SK-N-SH (cell line): Measurements from ENCODE around the gene ABR. TPM values are rescaled to one million over a fixed set of nuclear protein-coding genes. Genes with fewer than 3 reads are reported as not detected.
"Not testable (repeated sequence)": the region's sequence is repeated elsewhere in the genome, so short reads cannot be mapped to it uniquely, and the experiment has no call there.

Experiments
- CTCF ChIA-PET: fragments of 300-600, 350-600 bp; formaldehyde crosslinking; extraction: SDS; loops from one replicate; lab custom pipeline; 2021; lab: Yijun Ruan, JAX
- POLR2A ChIA-PET: fragments of 350-600 bp; sonication (Branson Sonifier 250); formaldehyde crosslinking; extraction: SDS; loops from one replicate; lab custom pipeline; 2020; ENCODE audit warnings: antibody characterized with exemption, inconsistent platforms; lab: Yijun Ruan, JAX
- DNase-seq: peaks from one replicate; pipeline ENCODE4 v3.0.0; 2012
- H2AFZ ChIP-seq: fragments of 200-600 bp; sonication (generic); 2 replicates; pipeline ENCODE4 v1.8.1; 2016; ENCODE audit warnings: antibody characterized with exemption, mild to moderate bottlenecking, low read depth
- H3F3A ChIP-seq: fragments of 200-600 bp; sonication (generic); replicated peaks from 2 replicates; pipeline ENCODE3; 2016; ENCODE audit warnings: antibody characterized with exemption, mild to moderate bottlenecking; ENCODE audit not compliant: insufficient read depth
- H3K27ac ChIP-seq, 2 experiments: fragments of 200-500 bp in 1 of 2; fragments of 200-600 bp in 1 of 2; sonication (Bioruptor generic) in 1 of 2; sonication (generic), shearing (Covaris generic) in 1 of 2; 2 replicates each; pipeline versions ENCODE4 v1.5.1 to v1.6.1; 2014 to 2016; ENCODE audit warnings: low read depth in 2 of 2, inconsistent platforms in 1 of 2, low read length in 1 of 2, mild to moderate bottlenecking in 1 of 2, mixed read lengths in 1 of 2
- H3K27me3 ChIP-seq: fragments of 200-600 bp; sonication (generic), shearing (Covaris generic); 2 replicates; pipeline ENCODE4 v1.6.1; 2016; ENCODE audit warnings: mixed run types; ENCODE audit not compliant: insufficient read depth
- H3K36me3 ChIP-seq, 2 experiments: fragments of 200-500 bp in 1 of 2; fragments of 200-600 bp in 1 of 2; sonication (Bioruptor generic) in 1 of 2; sonication (generic) in 1 of 2; replicated peaks in 1 of 2; 2 replicates each; pipeline versions ENCODE3 to v1.5.1; 2014 to 2016; ENCODE audit warnings: low read length in 1 of 2, mild to moderate bottlenecking in 1 of 2; ENCODE audit not compliant: insufficient read depth in 2 of 2, control insufficient read depth in 1 of 2
- H3K4me1 ChIP-seq, 2 experiments: fragments of 200-500 bp in 1 of 2; fragments of 200-600 bp in 1 of 2; sonication (Bioruptor generic) in 1 of 2; sonication (generic), shearing (Covaris generic) in 1 of 2; 2 replicates each; pipeline versions ENCODE4 v1.5.1 to v1.6.1; 2014 to 2016; ENCODE audit warnings: low read depth in 1 of 2, low read length in 1 of 2, mixed run types in 1 of 2; ENCODE audit not compliant: insufficient read depth in 2 of 2, control insufficient read depth in 1 of 2
- H3K4me2 ChIP-seq: fragments of 200-600 bp; sonication (generic), shearing (Covaris generic); 2 replicates; pipeline ENCODE4 v1.6.1; 2017; ENCODE audit warnings: mixed run types
- H3K4me3 ChIP-seq, 2 experiments: fragments of 200-500 bp in 1 of 2; fragments of 200-600 bp in 1 of 2; sonication (Bioruptor generic) in 1 of 2; sonication (generic), shearing (Covaris generic) in 1 of 2; 2 replicates each; pipeline versions ENCODE4 v1.5.1 to v1.8.1; 2014 to 2016; ENCODE audit warnings: low read depth in 2 of 2, inconsistent platforms in 1 of 2, low read length in 1 of 2, mild to moderate bottlenecking in 1 of 2, mixed read lengths in 1 of 2, moderate library complexity in 1 of 2
- H3K79me2 ChIP-seq: fragments of 200-600 bp; sonication (generic); 2 replicates; pipeline ENCODE4 v1.8.1; 2017; ENCODE audit warnings: mild to moderate bottlenecking; ENCODE audit not compliant: insufficient read depth
- H3K9ac ChIP-seq: fragments of 200-600 bp; sonication (generic); 2 replicates; pipeline ENCODE4 v1.6.1; 2017; ENCODE audit warnings: mixed run types
- H3K9me2 ChIP-seq: fragments of 200-600 bp; sonication (generic); 2 replicates; pipeline ENCODE4 v1.6.1; 2017; ENCODE audit warnings: mixed run types
- H3K9me3 ChIP-seq: fragments of 200-600 bp; sonication (generic); 2 replicates; pipeline ENCODE4 v1.6.1; 2017; ENCODE audit warnings: mixed run types, mild to moderate bottlenecking, moderate library complexity
- H4K20me1 ChIP-seq: fragments of 200-600 bp; sonication (generic); 2 replicates; pipeline ENCODE4 v1.6.1; 2017; ENCODE audit warnings: mild to moderate bottlenecking, mixed run types; ENCODE audit not compliant: insufficient read depth
- FOSL2 ChIP-seq: IDR thresholded peaks from 2 replicates; pipeline ENCODE4 v1.4.0; 2012; ENCODE audit warnings: low read depth, mild to moderate bottlenecking, moderate library complexity, borderline replicate concordance
- FOXM1 ChIP-seq: IDR thresholded peaks from 2 replicates; pipeline ENCODE4 v1.4.0; 2012; ENCODE audit warnings: low read depth, mild to moderate bottlenecking
- JUND ChIP-seq: IDR thresholded peaks from 2 replicates; pipeline ENCODE4 v1.4.0; 2012
- MAX ChIP-seq: IDR thresholded peaks from 2 replicates; pipeline ENCODE4 v1.4.0; 2012; ENCODE audit warnings: low read depth
- MEF2A ChIP-seq: IDR thresholded peaks from 2 replicates; pipeline ENCODE4 v1.4.0; 2012; ENCODE audit warnings: low read depth, borderline replicate concordance
- MXI1 ChIP-seq: IDR thresholded peaks from 2 replicates; pipeline ENCODE4 v1.6.1; 2012; ENCODE audit warnings: mild to moderate bottlenecking, low read depth, low read length, improper control_type of control experiment
- NRF1 ChIP-seq: IDR thresholded peaks from 2 replicates; pipeline ENCODE4 v1.6.1; 2012; ENCODE audit warnings: low read depth, mild to moderate bottlenecking, low read length
- POLR2AphosphoS5 ChIP-seq: IDR thresholded peaks from 2 replicates; pipeline ENCODE4 v1.6.1; 2012; ENCODE audit warnings: low read depth, low read length
- RCOR1 ChIP-seq: fragments of 150-350 bp; IDR thresholded peaks from 2 replicates; pipeline ENCODE4 v1.6.1; 2017; ENCODE audit warnings: antibody characterized with exemption, low read length
- REST ChIP-seq: IDR thresholded peaks from 2 replicates; pipeline ENCODE4 v1.6.1; 2012; ENCODE audit warnings: mild to moderate bottlenecking, low read depth, low read length, moderate library complexity
- SIN3A ChIP-seq: IDR thresholded peaks from 2 replicates; pipeline ENCODE4 v1.6.1; 2012; ENCODE audit warnings: low read depth, mild to moderate bottlenecking, low read length, moderate library complexity, borderline replicate concordance
- TAF1 ChIP-seq: IDR thresholded peaks from 2 replicates; pipeline ENCODE4 v1.6.1; 2012; ENCODE audit warnings: low read depth, mild to moderate bottlenecking, low read length, moderate library complexity, borderline replicate concordance
- TEAD4 ChIP-seq: IDR thresholded peaks from 2 replicates; pipeline ENCODE4 v1.4.0; 2012; ENCODE audit warnings: mild to moderate bottlenecking, borderline replicate concordance; ENCODE audit not compliant: insufficient read depth
- YY1 ChIP-seq: IDR thresholded peaks from 2 replicates; pipeline ENCODE4 v1.4.0; 2012; ENCODE audit warnings: low read depth, mild to moderate bottlenecking
- WGBS: methylation state at CpG from one replicate; pipeline ENCODE4 v1.1.6; 2017; ENCODE audit warnings: low lambda C conversion rate; 5-methylcytosine and 5-hydroxymethylcytosine counted together
- polyA plus RNA-seq, 3 experiments: library from polyadenylated mRNA; depleted of rRNA; stranded (reverse); fragments of >200 nt; gene quantifications; 2 replicates each; pipeline ENCODE4 v1.2.3, GENCODE V29; 2012
- TF ChIP-seq, protein P1 (sequence below): IDR thresholded peaks from 2 replicates; pipeline ENCODE4 v1.4.0; 2012; ENCODE audit warnings: low read depth, borderline replicate concordance
- TF ChIP-seq, protein P2 (sequence below): fragments of 150-350 bp; IDR thresholded peaks from 2 replicates; pipeline ENCODE4 v1.6.1; 2016; ENCODE audit warnings: mild to moderate bottlenecking, low read depth, low read length
- TF ChIP-seq, protein P3 (sequence below): fragments of 200-600 bp; sonication (generic); IDR thresholded peaks from 2 replicates; pipeline ENCODE4 v1.6.1; 2017; ENCODE audit warnings: antibody characterized with exemption, mild to moderate bottlenecking, moderate library complexity

ABR gene
- polyA plus RNA-seq, 1 of the 3 experiments (the other 2 are of a cell fraction) = 117 TPM

GRCh38 chr17:996554-997344, 183.0 kb downstream of the ABR start, which contains the start of gene TIMM22 (continued):
- TF ChIP-seq, protein P1, sequence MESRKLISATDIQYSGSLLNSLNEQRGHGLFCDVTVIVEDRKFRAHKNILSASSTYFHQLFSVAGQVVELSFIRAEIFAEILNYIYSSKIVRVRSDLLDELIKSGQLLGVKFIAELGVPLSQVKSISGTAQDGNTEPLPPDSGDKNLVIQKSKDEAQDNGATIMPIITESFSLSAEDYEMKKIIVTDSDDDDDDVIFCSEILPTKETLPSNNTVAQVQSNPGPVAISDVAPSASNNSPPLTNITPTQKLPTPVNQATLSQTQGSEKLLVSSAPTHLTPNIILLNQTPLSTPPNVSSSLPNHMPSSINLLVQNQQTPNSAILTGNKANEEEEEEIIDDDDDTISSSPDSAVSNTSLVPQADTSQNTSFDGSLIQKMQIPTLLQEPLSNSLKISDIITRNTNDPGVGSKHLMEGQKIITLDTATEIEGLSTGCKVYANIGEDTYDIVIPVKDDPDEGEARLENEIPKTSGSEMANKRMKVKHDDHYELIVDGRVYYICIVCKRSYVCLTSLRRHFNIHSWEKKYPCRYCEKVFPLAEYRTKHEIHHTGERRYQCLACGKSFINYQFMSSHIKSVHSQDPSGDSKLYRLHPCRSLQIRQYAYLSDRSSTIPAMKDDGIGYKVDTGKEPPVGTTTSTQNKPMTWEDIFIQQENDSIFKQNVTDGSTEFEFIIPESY = peak; percentile 93
- TF ChIP-seq MAX (peak; percentile 99), MEF2A (no peak), FOSL2 (no peak), YY1 (peak; percentile 98), SIN3A (peak; percentile 82), RCOR1 (no peak), NRF1 (peak; percentile 68), TEAD4 (no peak), TAF1 (peak; percentile 98), FOXM1 (no peak), MXI1 (peak; percentile 91), POLR2AphosphoS5 (peak; percentile 82), JUND (no peak), REST (0 out of 2 replicates have a peak, but pooled peaks have one; percentile 54)
- TF ChIP-seq, protein P2, sequence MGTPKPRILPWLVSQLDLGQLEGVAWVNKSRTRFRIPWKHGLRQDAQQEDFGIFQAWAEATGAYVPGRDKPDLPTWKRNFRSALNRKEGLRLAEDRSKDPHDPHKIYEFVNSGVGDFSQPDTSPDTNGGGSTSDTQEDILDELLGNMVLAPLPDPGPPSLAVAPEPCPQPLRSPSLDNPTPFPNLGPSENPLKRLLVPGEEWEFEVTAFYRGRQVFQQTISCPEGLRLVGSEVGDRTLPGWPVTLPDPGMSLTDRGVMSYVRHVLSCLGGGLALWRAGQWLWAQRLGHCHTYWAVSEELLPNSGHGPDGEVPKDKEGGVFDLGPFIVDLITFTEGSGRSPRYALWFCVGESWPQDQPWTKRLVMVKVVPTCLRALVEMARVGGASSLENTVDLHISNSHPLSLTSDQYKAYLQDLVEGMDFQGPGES = no peak
- TF ChIP-seq, protein P3, sequence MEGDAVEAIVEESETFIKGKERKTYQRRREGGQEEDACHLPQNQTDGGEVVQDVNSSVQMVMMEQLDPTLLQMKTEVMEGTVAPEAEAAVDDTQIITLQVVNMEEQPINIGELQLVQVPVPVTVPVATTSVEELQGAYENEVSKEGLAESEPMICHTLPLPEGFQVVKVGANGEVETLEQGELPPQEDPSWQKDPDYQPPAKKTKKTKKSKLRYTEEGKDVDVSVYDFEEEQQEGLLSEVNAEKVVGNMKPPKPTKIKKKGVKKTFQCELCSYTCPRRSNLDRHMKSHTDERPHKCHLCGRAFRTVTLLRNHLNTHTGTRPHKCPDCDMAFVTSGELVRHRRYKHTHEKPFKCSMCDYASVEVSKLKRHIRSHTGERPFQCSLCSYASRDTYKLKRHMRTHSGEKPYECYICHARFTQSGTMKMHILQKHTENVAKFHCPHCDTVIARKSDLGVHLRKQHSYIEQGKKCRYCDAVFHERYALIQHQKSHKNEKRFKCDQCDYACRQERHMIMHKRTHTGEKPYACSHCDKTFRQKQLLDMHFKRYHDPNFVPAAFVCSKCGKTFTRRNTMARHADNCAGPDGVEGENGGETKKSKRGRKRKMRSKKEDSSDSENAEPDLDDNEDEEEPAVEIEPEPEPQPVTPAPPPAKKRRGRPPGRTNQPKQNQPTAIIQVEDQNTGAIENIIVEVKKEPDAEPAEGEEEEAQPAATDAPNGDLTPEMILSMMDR = peak; percentile 88

- peaks cover 14% of the 10 kb centered on the region for H4K20me1 ChIP-seq
- H3F3A ChIP-seq = peaks cover 12% of the 10 kb centered on the region
- H3K36me3 ChIP-seq, H3K27me3 ChIP-seq, H3K27ac ChIP-seq, POLR2A ChIA-PET, H3K9me3 ChIP-seq, H3K4me1 ChIP-seq, H2AFZ ChIP-seq, H3K9me2 ChIP-seq, DNase-seq, H3K4me3 ChIP-seq, H3K9ac ChIP-seq, H3K4me2 ChIP-seq: not testable (repeated sequence)
- CTCF ChIA-PET = interaction anchor here (1.2 to 4.9 kb wide), 5 partner anchors 15 to 231 kb away, joined by 6 to 69 read pairs (median 14); partner anchors contain the start of genes GLOD4, MRM3 and NXN
- peaks cover 24% of the 10 kb centered on the region for H3K79me2 ChIP-seq
- WGBS = 61% methylated on average over 8 of the region's 8 CpGs
Measured at GRCh38 chr17:995324-995723, 184.5 kb downstream of the ABR start.
